Activated gamma-delta T cell treated with anti-CD3 and anti-CD28 coated beads, Interleukin-2, amount 50 U/mL, for 16 hours (primary cell): ENCODE results near the gene PLAC9.

Experiments
- DNase-seq: peaks from one replicate; pipeline ENCODE4 v3.0.0-alpha.2; 2020; ENCODE audit warnings: low read depth

PLAC9 gene

GRCh38 chr10:80184291-80184690, 51.8 kb downstream of the PLAC9 start:
- DNase-seq, result no peak

GRCh38 chr10:80185578-80186299, 53.2 kb downstream of the PLAC9 start:
- DNase-seq, result no peak

- DNase-seq, result no peak
Measured at GRCh38 chr10:80186364-80187012, 54.0 kb downstream of the PLAC9 start.

GRCh38 chr10:80187060-80187459, 54.5 kb downstream of the PLAC9 start:
- DNase-seq, result no peak

- DNase-seq, result peak; percentile 60
Measured at GRCh38 chr10:80187465-80188409, 55.2 kb downstream of the PLAC9 start.

GRCh38 chr10:80188713-80189112, 56.2 kb downstream of the PLAC9 start:
- DNase-seq, result no peak

- DNase-seq, result no peak
Measured at GRCh38 chr10:80191589-80192270, 59.2 kb downstream of the PLAC9 start.

- no peak for DNase-seq
Measured at GRCh38 chr10:80192553-80192952, 60.0 kb downstream of the PLAC9 start.

- DNase-seq, result no peak
Measured at GRCh38 chr10:80194373-80195045, 62.0 kb downstream of the PLAC9 start.
